Left lung (tissue), 10 donors: ENCODE results near the gene MAP3K4. TPM values are rescaled to one million over a fixed set of nuclear protein-coding genes. Genes with fewer than 3 reads are reported as not detected.

Experiments
- ATAC-seq: fragments of 200-7000 bp; cut with Tn5 transposase; one replicate; pipeline ENCODE4 v1.9.1; 2020; ENCODE audit warnings: moderate library complexity
- DNase-seq, 4 donors: peaks; one replicate each; pipeline ENCODE4 v3.0.0-alpha.2; 2013 to 2020
- H3K27ac ChIP-seq, 2 donors: fragments of 200-600 bp; sonication (generic) in 1 of 2; one replicate each; pipeline versions ENCODE4 v1.5.0 to v1.8.0; 2020 to 2021
- H3K27me3 ChIP-seq, 2 donors: fragments of 200-600 bp; sonication (generic) in 1 of 2; one replicate each; pipeline versions ENCODE4 v1.5.0 to v1.8.0; 2020 to 2021
- H3K36me3 ChIP-seq, 2 donors: fragments of 200-600 bp; sonication (generic) in 1 of 2; one replicate each; pipeline versions ENCODE4 v1.5.0 to v1.8.0; 2020 to 2021
- H3K4me1 ChIP-seq, 2 donors: fragments of 200-600 bp; one replicate each; pipeline ENCODE4 v1.8.0; 2021
- H3K4me3 ChIP-seq, 2 donors: fragments of 200-600 bp; sonication (generic) in 1 of 2; one replicate each; pipeline versions ENCODE4 v1.5.0 to v1.8.0; 2020 to 2021; ENCODE audit warnings: mild to moderate bottlenecking in 1 of 2
- H3K9me3 ChIP-seq, 2 donors: fragments of 200-600 bp; sonication (generic) in 1 of 2; one replicate each; pipeline versions ENCODE4 v1.5.0 to v1.8.0; 2020 to 2021
- intact Hi-C, 2 donors: fragments of 100-400 bp; cut with DNase I; formaldehyde crosslinking; loops; one replicate each; pipeline versions ENCODE4 v1.11.2 to v1.14.2; 2022
- polyA plus RNA-seq, 6 donors: library from polyadenylated mRNA; unstranded; fragments of 120-200 nt; gene quantifications; one replicate each; pipeline ENCODE4 v1.2.1, GENCODE V29; 2013; ENCODE audit not compliant: insufficient read length in 6 of 6
- total RNA-seq, 2 donors: library from RNA; stranded (reverse); fragmentation: NEBNext Ultra II Directional; extraction: Animal tissue kit (Norgen Biotek cat#: 25700); gene quantifications; one replicate each; pipeline ENCODE4 v1.2.1, GENCODE V29; 2021
- TF ChIP-seq, protein P1 (sequence below), 2 donors: fragments of 200-600 bp; sonication (generic) in 1 of 2; IDR thresholded peaks; one replicate each; pipeline versions ENCODE4 v1.5.0 to v1.8.0; 2021; ENCODE audit warnings: antibody characterized with exemption in 2 of 2
- donor health status: DM: no; HTN: yes; CAD: no.
- donor health status: DM: no; HTN: no; CAD: no.

MAP3K4 gene
- total and polyA plus RNA-seq, 8 donors, result 35.6 to 51.8 (median 45.8) TPM

DNA sequence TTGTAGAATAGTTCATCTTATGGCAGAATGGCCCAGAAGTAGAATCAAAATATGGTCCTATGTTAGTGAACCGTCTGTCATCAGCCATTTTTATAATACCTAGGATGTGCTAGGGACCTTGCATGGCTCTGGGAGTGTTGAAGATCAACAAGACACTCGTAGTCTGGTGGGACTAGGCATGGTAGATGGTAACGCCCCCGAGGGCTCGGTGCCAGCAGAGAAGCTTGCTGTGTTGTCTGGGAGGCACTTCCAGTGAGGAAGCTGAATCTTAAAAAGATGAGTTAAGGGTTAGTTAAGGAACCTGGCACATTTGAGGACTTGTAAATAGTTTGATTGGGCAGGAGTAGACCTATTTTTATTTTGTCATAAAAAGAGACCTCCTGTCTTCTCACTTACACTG lies 82.4 kb downstream of the MAP3K4 start:
- Histone ChIP-seq H3K9me3 (no peaks in the 10 kb centered on the region), H3K27me3 (no peaks in the 10 kb centered on the region), H3K4me1 (no peaks in the 10 kb centered on the region), H3K4me3 (no peak overlapping the region), H3K27ac (no peak overlapping the region), H3K36me3 (peaks cover 0 to 47% of the 10 kb centered on the region in 2 donors)
- no peak for ATAC-seq
- no peak for DNase-seq
- TF ChIP-seq, protein P1, sequence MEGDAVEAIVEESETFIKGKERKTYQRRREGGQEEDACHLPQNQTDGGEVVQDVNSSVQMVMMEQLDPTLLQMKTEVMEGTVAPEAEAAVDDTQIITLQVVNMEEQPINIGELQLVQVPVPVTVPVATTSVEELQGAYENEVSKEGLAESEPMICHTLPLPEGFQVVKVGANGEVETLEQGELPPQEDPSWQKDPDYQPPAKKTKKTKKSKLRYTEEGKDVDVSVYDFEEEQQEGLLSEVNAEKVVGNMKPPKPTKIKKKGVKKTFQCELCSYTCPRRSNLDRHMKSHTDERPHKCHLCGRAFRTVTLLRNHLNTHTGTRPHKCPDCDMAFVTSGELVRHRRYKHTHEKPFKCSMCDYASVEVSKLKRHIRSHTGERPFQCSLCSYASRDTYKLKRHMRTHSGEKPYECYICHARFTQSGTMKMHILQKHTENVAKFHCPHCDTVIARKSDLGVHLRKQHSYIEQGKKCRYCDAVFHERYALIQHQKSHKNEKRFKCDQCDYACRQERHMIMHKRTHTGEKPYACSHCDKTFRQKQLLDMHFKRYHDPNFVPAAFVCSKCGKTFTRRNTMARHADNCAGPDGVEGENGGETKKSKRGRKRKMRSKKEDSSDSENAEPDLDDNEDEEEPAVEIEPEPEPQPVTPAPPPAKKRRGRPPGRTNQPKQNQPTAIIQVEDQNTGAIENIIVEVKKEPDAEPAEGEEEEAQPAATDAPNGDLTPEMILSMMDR (IDR thresholded peaks at IDR 0.05), result no peak
- intact Hi-C loops, result no loop called here

DNA sequence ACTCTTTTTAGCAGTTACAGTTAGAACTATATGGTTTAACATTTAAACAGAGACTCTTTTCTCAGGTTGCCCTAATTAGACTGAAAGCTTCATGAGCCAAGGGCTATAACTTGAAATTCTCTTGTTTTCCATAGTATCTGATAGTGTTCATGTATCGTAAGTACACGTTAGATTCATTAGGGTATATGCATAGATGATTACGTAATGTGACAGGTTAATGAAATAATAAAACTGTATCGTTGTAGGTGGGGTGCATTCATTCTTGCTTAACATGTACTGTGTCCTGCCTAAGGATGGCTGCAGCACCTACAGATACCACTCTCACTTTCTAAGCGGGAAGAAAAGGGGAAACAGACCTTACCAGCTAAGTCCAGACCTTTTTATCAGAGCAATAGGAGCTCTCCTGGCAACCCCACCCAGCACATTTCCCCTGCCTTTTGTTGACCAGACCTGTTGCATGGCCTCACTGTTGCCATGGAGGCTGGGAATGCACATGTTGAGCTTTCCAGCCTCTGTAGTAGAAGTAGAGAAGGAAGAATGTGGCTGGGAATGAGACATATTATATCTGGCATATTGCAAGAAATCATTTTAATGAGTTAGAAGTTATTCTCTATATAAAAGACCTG lies 83.0 kb downstream of the MAP3K4 start:
- Histone ChIP-seq H3K4me1 (no peaks in the 10 kb centered on the region), H3K36me3 (peaks cover 0 to 54% of the 10 kb centered on the region in 2 donors), H3K4me3 (no peak overlapping the region), H3K27me3 (no peaks in the 10 kb centered on the region), H3K9me3 (no peaks in the 10 kb centered on the region), H3K27ac (no peak overlapping the region)
- TF ChIP-seq, protein P1 (IDR thresholded peaks at IDR 0.05), result no peak
- DNase-seq, result peak in 1 of 4 donors; percentile 19
- ATAC-seq, result no peak
- intact Hi-C loops, result no loop called here

DNA sequence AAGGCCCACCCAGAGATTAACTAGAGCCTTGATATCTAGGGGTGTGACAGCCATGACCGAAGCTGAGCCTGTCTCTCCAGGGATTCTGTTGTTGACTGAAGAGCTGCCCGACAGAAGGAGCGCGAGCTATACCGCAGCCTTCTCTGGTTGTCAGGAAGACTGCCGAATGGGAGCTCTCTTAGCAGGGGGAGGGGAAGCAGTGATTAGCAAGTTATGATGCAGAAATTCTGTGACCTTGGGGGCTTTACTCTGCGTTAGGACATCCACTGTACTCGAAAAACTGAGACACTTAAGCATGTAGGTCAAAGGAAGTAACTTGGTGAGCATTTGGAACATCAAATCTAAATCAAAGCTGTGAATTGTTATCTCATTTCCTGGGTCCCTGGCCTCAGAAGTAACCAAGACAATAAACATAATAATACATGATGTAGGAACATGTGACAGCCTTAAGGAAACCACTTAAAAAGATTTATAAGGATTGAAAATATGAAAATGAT lies 84.7 kb downstream of the MAP3K4 start:
- TF ChIP-seq, protein P1 (IDR thresholded peaks at IDR 0.05), result no peak
- no peaks in the 10 kb centered on the region for H3K4me1 ChIP-seq
- H3K4me3 ChIP-seq, result no peak overlapping the region
- H3K27ac ChIP-seq, result no peak overlapping the region
- no peak for ATAC-seq
- intact Hi-C loops, result no loop called here
- DNase-seq, result no peak
- H3K36me3 ChIP-seq, result peaks cover 0 to 61% of the 10 kb centered on the region in 2 donors
- no peaks in the 10 kb centered on the region for H3K27me3 ChIP-seq
- no peaks in the 10 kb centered on the region for H3K9me3 ChIP-seq

DNA sequence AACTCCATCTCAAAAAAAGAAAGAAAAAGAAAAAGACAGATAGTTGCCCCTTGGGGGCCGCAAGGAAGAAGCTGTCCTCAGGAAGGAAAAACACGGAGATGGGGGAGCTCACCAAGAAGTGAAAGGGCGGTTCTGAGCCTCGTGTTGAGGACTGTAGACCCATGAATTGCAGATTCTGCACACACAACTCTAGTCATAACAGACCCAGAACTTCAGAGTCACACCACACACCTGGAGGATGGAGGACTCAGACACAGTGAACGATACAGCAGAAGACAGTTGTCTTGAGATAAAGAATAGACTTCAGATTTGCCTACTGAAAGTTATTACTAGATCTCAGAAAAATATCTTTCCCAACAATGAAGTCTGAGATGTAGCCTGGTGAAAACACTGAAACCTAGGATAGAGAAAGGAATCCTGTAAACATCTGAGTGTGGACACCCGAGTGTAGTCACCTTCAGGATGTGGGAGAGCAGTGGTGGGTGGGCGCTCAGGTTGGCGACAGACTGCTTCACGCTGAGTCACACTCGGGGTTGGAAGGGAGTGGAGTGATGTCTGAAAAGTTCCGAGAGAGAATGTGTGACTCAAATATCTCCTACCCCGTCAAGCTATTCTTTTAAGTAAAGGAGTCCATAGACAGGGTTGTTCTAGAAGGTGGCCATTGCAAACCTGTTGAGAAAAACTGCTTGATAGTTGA lies 88.1 kb downstream of the MAP3K4 start:
- intact Hi-C loops, result no loop called here
- no peak overlapping the region for H3K4me3 ChIP-seq
- H3K9me3 ChIP-seq, result no peaks in the 10 kb centered on the region
- H3K36me3 ChIP-seq, result peaks cover 0 to 85% of the 10 kb centered on the region in 2 donors
- H3K27me3 ChIP-seq, result no peaks in the 10 kb centered on the region
- ATAC-seq (no peak), DNase-seq (no peak)
- no peaks in the 10 kb centered on the region for H3K4me1 ChIP-seq
- no peak overlapping the region for H3K27ac ChIP-seq
- TF ChIP-seq, protein P1 (IDR thresholded peaks at IDR 0.05), result no peak

DNA sequence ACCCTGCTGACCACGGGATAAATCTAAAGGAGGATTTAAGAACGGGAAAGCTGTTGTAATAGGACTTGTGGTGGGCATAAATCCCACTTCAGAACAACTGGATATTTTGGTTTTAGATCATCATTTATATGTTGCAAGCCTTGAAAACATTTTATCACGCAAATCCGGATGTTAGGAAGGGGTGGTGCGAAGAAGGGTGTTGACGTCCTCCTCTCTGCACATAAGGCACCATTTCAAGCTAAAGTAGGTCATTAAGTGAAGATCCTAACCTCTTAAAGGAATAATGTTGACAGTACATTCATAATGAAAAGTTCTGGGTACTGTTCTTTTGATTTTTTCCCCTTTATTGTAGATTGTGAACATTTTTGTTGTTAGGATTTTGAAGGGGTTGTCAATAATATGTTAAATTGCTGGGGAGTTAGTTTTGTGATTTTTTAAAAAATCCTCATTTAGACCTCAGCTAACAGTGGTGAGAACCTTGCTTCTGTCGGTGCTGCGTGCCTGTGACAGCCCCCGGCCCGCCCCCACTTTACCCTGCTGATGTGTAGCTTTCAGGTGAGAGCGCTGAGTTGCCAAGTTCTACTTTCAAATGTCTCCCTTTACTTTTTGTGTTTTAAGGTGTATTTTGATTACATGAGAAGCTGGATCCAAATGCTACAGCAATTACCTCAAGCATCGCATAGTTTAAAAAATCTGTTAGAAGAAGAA lies 88.8 kb downstream of the MAP3K4 start:
- TF ChIP-seq, protein P1 (IDR thresholded peaks at IDR 0.05), result no peak
- no peaks in the 10 kb centered on the region for H3K9me3 ChIP-seq
- H3K4me3 ChIP-seq, result no peak overlapping the region
- no peaks in the 10 kb centered on the region for H3K4me1 ChIP-seq
- H3K27me3 ChIP-seq, result no peaks in the 10 kb centered on the region
- H3K36me3 ChIP-seq, result peaks cover 0 to 86% of the 10 kb centered on the region in 2 donors
- H3K27ac ChIP-seq, result no peak overlapping the region
- no peak for ATAC-seq
- no peak for DNase-seq
- intact Hi-C loops, result no loop called here
